CD4-positive, alpha-beta T cell treated with Interleukin-6 at 100 ng/mL for 8 hours (primary cell): ENCODE data around the gene ZFYVE28.
"Not testable (repeated sequence)": the region's sequence is repeated elsewhere in the genome, so short reads cannot be mapped to it uniquely, and the experiment has no call there.

ENCODE experiments used
- DNase-seq: peaks from one replicate; pipeline ENCODE4 v3.0.0-alpha.2; 2020; ENCODE audit warnings: mixed read lengths, low spot score

The ZFYVE28 gene

DNA sequence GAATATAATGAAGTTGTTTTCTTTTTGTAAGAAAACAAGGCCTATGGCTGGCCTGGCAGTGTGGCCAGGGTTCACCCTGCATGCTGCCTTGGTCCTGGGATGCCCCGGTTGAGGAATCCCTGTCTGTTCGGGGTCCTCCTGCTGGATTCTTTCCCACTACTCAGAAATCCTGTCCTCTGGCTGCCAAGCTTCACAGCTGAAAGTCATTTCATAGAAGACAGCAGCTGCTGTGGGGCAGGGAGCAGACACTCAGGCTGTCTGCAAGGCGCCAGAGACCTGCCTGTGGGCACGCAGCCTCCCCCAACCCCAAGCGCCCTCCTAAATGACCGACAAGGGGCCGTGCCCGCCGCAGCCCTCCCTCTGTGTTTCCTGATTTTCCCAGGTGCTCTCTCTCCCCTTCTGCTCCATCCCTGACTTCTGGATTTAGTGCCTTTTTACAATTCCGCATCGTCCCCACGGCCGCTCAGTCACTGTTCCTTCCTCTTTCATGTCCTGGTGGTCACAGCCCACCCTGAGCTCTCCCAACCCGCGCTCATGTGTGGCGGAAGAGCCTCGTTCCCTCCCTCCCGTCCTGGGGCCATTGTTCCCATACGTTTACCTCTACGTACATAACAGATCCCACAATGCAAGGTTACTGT lies 27.5 kb downstream of the ZFYVE28 start:
- no peak for DNase-seq

- DNase-seq = no peak
Measured at GRCh38 chr4:2390146-2390545, 28.3 kb downstream of the ZFYVE28 start.

- DNase-seq = no peak
Measured at GRCh38 chr4:2389691-2390090, 28.8 kb downstream of the ZFYVE28 start.

GRCh38 chr4:2388429-2389182 lies 29.8 kb downstream of the ZFYVE28 start:
- DNase-seq = no peak

- DNase-seq = no peak
Measured at GRCh38 chr4:2387829-2388228, 30.6 kb downstream of the ZFYVE28 start.

DNA sequence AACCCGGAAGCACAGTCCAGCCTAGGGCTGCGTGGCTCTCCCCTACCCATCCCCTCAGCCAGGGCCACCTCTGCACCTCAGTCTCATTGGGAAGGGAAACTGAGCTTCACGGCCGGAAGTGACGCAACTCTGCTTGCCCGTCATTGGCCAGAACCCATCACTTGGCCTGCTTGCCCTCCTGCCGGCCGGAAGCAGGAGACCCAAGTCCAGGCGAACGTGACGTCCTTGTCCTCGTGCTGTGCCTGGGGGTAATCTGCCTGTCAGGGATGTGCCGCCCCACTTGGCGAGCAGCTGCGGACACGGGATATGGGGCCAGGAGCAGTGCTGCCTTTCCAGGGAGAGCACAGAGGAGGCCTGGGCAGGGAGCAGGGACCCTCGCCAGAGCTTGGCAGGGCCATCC lies 31.2 kb downstream of the ZFYVE28 start:
- DNase-seq = no peak

DNA sequence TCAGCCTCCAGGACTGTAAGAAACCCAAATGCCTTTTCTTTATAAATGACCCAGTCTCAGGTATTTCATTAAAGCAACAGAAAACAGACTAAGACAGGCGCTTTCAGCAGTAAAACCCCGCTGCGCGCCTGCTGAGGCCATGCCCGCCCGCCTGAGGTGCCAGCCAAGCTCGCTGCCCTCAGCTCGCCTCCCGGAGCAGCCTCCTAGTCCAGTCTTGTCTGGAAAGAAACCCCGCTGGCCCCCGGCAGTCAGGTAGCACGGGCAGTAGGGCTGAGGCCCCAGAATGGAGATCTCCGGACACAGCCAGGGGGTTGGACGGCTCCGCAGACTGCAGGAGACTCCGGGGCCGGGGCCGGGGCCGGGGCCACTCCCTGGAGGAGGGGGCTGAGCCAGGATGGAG lies 31.7 kb downstream of the ZFYVE28 start:
- no peak for DNase-seq

GRCh38 chr4:2385516-2385915 lies 32.9 kb downstream of the ZFYVE28 start:
- no peak for DNase-seq

- no peak for DNase-seq
Measured at GRCh38 chr4:2384245-2384644, 34.2 kb downstream of the ZFYVE28 start.

DNA sequence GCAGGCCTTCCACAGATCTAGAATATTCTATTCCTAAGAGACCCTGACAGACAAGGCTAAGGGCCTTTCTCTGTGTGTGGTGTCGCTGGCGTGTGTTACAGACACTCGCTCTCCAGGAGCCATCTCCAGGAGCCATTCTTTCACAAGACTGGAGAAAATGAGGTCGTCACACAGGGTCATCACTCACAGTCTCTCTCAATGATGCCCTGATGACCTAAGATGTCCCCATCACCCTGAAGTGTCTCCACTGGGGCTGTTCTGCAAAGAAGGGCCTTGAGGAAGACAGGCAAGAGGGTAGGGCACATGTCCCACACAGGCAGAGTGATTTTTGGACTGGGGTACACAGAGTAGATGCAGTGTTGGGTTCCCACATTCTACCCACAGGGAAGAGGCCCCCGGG lies 34.7 kb downstream of the ZFYVE28 start:
- no peak for DNase-seq

- not testable (repeated sequence) for DNase-seq
Measured at GRCh38 chr4:2383220-2383631, 35.2 kb downstream of the ZFYVE28 start.

DNA sequence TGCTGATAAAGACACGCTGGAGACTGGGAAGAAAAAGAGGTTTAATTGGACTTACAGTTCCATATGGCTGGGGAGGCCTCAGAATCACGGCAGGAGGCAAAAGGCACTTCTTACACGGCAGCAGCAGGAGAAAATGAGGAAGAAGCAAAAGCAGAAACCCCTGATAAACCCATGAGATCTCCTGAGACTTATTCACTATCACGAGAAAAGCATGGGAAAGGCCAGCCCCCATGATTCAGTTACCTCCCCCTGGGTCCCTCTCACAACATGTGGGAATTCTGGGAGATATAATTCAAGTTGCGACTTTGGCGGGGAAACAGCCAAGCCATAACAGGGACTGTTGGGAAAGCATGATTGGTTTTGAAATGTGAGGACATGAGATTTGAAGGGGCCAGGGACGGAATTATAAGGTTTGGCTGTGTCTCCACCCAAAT lies 35.7 kb downstream of the ZFYVE28 start:
- not testable (repeated sequence) for DNase-seq

DNA sequence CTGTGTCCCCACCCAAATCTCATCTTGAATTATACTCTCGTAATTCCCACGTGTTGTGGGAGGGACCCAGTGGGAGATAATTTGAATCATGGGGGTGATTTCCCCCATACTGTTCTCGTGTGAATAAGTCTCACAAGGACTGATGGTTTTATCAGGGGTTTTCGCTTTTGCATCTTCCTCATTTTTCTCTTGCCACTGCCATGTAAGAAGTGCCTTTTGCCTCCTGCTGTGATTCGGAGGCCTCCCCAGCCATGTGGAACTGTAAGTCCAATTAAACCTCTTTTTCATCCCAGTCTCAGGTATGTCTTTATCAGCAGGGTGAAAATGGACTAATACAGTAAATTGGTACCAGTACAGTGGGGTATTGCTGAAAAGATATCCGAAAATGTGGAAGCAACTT lies 37.9 kb downstream of the ZFYVE28 start:
- DNase-seq = not testable (repeated sequence)

DNA sequence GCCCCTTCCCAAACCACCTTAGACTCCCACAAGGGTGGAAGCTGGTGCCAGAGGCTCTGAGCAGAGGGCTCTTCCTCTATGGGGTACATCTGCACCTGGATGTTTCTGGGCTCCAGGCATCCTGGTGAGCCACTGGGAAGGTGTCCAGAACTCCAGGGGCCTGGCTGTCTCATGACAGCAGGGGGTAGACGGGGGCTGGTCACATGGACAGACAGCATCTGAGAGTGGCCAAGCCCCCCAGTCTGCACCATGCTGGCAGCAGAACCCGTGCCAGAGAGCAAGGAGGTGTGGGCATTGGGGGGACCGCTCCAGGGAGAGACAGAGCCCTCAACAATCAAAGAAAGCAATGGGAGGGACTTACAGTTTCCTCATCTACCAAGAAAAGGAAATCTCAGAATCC lies 39.5 kb downstream of the ZFYVE28 start:
- no peak for DNase-seq

DNA sequence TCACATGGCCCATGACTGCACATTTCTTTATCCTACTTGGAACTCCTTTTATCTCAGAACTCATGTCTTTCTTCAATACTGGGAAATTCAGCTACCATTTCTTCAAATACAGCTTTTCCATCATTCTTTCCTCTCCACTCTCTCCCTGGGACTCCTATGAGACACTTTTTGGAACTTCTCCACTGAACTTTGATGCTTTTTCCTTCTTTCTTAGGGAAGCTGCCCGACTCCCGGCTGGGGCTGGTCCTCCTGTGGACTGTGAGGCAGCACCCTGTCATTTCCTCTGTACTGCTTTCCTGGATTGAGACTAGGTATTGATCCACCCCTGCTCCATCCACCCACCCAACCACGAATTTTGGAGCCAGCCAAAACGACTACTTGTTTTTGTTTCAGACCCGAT lies 40.0 kb downstream of the ZFYVE28 start:
- no peak for DNase-seq

GRCh38 chr4:2377241-2377640 lies 41.2 kb downstream of the ZFYVE28 start:
- DNase-seq = no peak

DNA sequence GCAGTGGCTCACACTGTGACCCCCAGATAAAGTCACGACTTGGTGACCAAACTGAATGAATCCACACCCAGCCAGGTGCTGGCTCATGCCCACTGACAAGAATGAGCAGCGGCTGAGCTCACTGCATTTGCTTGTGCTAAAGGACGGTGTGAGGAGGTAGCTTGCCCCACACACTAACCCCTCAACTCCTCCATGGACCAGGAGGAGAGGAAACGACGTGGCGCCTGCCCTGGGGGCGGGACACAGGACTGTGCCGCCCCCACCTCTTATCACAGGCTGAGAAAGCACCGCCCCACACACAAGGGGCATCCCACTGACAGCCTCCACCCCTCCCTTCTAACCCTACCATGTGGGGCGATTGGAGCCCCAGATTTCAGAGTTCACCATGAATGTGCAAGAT lies 43.0 kb downstream of the ZFYVE28 start:
- DNase-seq = no peak

GRCh38 chr4:2373532-2373931 lies 44.9 kb downstream of the ZFYVE28 start:
- no peak for DNase-seq

DNA sequence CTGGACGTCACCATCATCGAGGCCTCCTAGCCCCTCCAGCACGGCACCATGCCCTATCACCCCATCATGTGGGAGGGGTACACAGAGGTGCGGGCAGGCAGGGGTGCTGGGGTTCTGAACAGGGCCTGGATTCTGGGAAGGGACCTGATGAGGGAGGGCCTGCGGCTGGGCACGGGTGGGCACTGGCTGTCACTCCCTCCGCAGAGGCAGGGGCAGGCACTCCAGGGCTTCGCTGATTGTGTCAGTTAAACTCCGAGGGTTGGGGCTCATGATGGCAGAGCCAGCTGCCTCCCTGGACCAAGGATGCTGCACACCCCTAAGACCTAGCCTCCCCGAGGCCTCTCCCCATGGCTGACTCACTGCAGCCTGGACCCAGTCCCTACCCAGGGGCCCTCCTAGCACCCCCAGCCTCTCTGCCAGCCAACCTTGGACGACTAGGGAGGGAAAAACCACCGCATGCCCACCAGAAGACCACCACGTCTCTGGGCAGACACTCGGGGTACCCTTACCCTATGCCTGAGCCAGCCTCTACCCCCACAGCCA lies 45.9 kb downstream of the ZFYVE28 start:
- DNase-seq = no peak

GRCh38 chr4:2371765-2372487 lies 46.5 kb downstream of the ZFYVE28 start:
- no peak for DNase-seq

- no peak for DNase-seq
Measured at GRCh38 chr4:2370597-2371320, 47.7 kb downstream of the ZFYVE28 start.
